SK-N-SH (cell line): ENCODE data around the gene UBE4B.

Experiments used
- CHD2 ChIP-seq: fragments of 150-350 bp; IDR thresholded peaks from 2 replicates; pipeline ENCODE4 v1.6.1; 2018; ENCODE audit warnings: low read length; ENCODE audit not compliant: partially characterized antibody
- CTCF ChIP-seq: fragments of 200-600 bp; sonication (generic); IDR thresholded peaks from 2 replicates; pipeline ENCODE4 v1.6.1; 2017; ENCODE audit warnings: antibody characterized with exemption, mild to moderate bottlenecking, moderate library complexity
- EZH2phosphoT487 ChIP-seq: fragments of 200-600 bp; sonication (generic); IDR thresholded peaks from 2 replicates; pipeline ENCODE4 v1.6.1; 2017; ENCODE audit warnings: low read depth, mixed run types, mild to moderate bottlenecking, antibody characterized with exemption, moderate library complexity, borderline replicate concordance
- FOXM1 ChIP-seq: IDR thresholded peaks from 2 replicates; pipeline ENCODE4 v1.4.0; 2012; ENCODE audit warnings: low read depth, mild to moderate bottlenecking
- MAX ChIP-seq: IDR thresholded peaks from 2 replicates; pipeline ENCODE4 v1.4.0; 2012; ENCODE audit warnings: low read depth
- MXI1 ChIP-seq: IDR thresholded peaks from 2 replicates; pipeline ENCODE4 v1.6.1; 2012; ENCODE audit warnings: mild to moderate bottlenecking, low read depth, low read length, improper control_type of control experiment
- NRF1 ChIP-seq: IDR thresholded peaks from 2 replicates; pipeline ENCODE4 v1.6.1; 2012; ENCODE audit warnings: low read depth, mild to moderate bottlenecking, low read length
- RAD21 ChIP-seq: IDR thresholded peaks from 2 replicates; pipeline ENCODE4 v1.6.1; 2012; ENCODE audit warnings: mild to moderate bottlenecking, low read length
- YY1 ChIP-seq: IDR thresholded peaks from 2 replicates; pipeline ENCODE4 v1.4.0; 2012; ENCODE audit warnings: low read depth, mild to moderate bottlenecking

- TF ChIP-seq NRF1: no peak
- no peak for TF ChIP-seq RAD21
- TF ChIP-seq MXI1: no peak
- TF ChIP-seq MAX: no peak
- no peak for TF ChIP-seq CTCF
- TF ChIP-seq FOXM1: no peak
- TF ChIP-seq YY1: no peak
- no peak for TF ChIP-seq EZH2phosphoT487
- no peak for TF ChIP-seq CHD2
These were observed 139.4 kb downstream of the UBE4B start for GRCh38 chr1:10171995-10172669.
